NCI-H1105 (cell line): Measurements from ENCODE around the gene MYO18B.
"Not testable (repeated sequence)": the region's sequence is repeated elsewhere in the genome, so short reads cannot be mapped to it uniquely, and the experiment has no call there.

Experiments
- DNase-seq: peaks from one replicate; lab custom pipeline; 2025; lab: John Stamatoyannopoulos, UW

The MYO18B gene

GRCh38 chr22:25741692-25742626 is at the start of gene MYO18B:
Gene MYO18B, plus strand, starts transcription at chr22:25742188. Its CDS starts 18,905 bp downstream, at chr22:25761093.
- no peak for DNase-seq

DNA sequence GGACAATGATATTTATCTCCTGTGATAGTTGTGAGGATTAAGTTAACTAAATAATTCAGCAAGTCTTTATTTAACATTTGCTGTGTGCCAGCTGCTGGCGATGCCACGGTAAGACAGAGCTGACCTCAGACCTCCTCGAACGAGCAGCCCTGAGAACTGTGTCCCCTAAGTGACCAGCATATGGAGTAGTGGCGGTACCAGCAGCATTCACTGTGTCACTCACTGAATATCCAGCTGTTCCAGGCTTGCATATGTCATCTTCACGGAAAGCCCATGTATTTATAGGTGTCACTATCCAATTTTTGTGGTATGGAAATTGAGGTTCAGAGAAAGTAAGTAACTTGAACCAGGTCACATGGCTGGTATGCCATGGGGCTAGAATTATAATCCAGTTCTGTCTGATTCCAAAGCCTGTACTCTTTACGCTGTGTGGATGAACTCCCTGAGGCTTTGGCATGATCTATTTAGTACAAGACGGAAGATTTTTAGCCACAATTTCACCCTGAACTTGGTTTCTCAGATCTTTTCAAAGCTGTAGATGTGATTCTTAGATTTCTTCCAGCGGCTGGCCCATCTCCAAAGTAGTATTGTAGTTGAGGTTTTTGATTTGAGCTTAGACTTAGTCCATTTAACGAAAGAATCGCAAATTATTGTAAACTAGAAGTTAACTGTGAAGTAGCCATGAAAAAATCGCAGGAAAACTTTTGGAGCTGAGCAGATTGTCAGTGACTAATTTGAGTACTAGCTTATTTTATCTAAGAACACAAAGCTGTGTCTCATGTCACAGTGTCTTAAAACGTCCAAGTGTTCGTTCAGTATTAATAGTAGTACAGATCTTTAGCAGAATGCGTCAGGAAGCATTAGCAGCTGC is 49.4 kb upstream of the MYO18B start:
- no peak for DNase-seq

DNA sequence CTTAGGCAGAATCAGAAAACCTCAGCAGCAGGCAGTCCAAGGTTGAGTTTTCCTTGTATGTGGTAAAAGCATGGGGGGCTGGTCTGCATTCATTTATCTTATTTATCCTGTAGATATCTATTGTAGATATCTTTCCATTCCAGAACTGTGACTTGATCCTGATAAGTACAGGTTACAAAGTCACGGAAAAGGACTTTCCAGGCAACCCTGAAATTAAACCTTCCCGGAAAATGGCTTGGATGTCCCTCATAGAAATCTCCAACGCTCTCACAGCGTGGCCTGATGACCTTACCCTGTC is 48.8 kb upstream of the MYO18B start:
- no peak for DNase-seq

DNA sequence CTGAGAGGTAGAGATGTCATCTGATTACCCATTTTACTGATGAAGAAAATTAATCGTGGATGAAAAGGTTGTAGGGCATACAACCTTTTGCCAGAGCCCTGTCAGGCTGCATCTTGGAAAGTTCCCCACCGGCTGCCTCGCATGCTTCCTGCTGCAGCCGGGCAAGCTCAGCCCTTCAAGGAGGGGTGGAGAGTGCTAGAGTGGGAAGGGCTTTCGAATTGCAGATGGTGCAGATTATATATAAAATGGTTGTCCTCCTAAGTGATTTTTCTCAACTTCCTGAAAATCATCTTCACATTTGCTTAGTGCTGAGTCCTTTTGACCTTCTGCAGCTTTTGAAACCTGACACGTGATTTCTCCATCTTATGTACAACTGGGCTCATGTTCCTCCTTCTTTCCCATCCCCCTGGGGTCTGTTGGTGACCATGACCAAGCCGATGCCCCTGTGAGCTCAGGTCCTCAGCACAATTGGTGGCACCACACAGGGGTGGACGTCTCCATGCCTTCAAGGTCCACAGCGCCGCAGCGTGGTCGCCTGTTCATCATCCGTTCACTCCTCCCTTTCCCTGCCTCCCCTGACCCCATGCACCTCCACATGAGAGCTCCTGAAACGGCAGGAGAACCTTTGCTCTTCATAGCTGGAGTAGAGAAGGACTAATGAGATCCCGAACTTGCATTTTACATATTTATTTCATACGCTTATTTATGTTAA is 47.6 kb upstream of the MYO18B start:
- DNase-seq: no peak

DNA sequence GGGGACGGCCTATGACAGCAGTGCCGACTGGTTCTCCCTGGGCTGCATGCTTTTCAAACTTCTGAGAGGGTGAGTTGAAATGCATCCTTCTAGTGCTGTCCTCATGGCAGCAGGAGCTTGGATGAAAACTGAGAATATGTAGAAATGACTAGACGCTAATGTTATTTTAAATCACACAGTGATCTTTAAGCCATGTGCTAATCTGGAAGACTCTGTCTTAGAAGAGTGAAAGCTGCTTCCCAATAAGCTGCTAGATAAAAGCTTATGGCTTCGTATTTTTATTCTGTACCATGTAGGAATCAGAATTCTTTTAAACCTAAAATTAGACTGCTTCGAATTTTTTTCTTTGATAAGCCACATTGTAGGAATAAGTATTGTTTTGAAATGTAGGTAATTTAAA is 46.8 kb upstream of the MYO18B start:
- DNase-seq: no peak

DNA sequence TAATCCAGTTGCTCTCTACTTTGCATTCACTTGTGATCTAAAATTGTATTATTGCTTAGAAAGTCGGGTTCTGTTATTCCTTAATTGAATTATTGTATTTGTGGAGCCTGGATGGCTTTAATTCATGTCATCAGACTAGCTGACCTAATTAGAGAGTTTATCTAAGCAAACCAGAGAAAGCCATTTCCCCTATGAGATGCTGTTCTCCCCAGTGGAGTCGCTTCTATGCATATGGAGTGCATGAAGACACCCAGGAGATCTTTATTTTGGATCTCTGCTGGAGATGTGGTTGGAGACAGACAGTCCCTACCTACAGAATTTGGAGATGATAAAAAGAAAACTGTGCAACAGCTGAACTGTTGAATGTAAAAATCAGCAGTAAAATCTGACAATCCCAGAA is 45.2 kb upstream of the MYO18B start:
- no peak for DNase-seq

- no peak for DNase-seq
These were observed 44.8 kb upstream of the MYO18B start for GRCh38 chr22:25697181-25697664.

DNA sequence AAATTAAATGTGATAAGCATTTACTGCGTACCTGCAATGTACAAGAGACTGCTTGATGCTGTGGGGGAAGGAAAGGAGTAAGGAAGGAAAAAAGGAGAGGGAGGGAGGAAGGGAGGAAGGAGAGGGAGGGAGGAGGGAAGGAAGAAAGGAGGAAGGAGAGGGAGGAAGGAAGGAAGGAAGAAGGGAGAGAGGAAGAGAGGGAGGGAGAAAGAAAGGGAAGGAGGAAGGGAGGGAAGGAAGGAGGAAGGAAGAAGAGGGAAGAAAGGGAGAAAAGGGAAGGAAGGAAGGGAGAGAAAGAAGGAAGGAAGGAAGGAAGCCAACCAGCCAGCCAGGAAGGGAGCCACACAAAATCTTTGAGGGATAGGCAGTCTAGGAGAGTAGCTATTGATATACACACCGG is 44.0 kb upstream of the MYO18B start:
- no peak for DNase-seq

DNA sequence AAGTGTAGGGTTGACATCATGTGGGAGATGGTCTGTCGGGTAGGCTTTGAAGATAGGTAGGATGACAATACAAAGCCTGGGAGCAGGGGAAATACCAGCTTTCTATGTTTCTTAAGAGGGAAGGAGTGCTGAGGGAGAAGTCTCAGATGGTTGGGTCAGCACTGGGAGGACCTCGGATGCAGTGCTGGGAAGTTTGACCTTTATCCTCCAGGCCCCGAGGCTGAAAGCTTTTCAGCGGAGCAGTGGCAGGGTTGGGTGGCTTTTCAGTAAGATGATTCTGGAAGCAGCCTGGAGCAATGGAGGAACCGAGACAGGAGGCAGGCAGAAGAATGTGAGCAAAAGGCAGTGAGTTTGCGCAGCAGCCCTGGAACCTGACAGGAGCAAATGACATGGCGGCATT is 43.5 kb upstream of the MYO18B start:
- DNase-seq: no peak

- no peak for DNase-seq
These were observed 43.0 kb upstream of the MYO18B start for GRCh38 chr22:25698978-25699377.

- no peak for DNase-seq
These were observed 40.8 kb upstream of the MYO18B start for GRCh38 chr22:25701056-25701780.

GRCh38 chr22:25702040-25702439 is 39.9 kb upstream of the MYO18B start:
- peak; percentile 5 for DNase-seq

GRCh38 chr22:25702571-25703167 is 39.3 kb upstream of the MYO18B start:
- DNase-seq: no peak

GRCh38 chr22:25704701-25705100 is 37.3 kb upstream of the MYO18B start:
- DNase-seq: no peak

GRCh38 chr22:25706197-25706596 is 35.8 kb upstream of the MYO18B start:
- DNase-seq: no peak

DNA sequence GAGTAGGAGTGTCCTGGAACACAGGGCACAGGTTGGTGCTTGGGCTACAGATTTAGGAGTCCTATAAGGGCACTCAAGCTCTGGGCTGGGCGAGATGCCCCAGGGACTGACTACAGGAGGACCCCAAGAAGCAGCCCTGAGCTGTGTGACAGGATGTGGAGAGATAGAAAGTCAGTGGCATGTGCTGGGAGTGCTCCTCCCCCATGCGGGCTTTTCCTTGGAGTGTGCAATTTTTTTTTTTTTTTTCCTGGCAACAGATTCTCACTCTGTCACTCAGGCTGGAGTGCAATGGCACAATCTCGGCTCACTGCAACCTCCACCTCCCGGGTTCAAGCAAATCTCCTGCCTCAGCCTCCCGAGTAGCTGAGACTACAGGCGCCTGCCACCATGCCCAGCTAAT is 33.6 kb upstream of the MYO18B start:
- not testable (repeated sequence) for DNase-seq

GRCh38 chr22:25709758-25710157 is 32.2 kb upstream of the MYO18B start:
- DNase-seq: no peak

GRCh38 chr22:25710501-25710900 is 31.5 kb upstream of the MYO18B start:
- DNase-seq: no peak

- no peak for DNase-seq
These were observed 30.5 kb upstream of the MYO18B start for GRCh38 chr22:25711491-25711890.

DNA sequence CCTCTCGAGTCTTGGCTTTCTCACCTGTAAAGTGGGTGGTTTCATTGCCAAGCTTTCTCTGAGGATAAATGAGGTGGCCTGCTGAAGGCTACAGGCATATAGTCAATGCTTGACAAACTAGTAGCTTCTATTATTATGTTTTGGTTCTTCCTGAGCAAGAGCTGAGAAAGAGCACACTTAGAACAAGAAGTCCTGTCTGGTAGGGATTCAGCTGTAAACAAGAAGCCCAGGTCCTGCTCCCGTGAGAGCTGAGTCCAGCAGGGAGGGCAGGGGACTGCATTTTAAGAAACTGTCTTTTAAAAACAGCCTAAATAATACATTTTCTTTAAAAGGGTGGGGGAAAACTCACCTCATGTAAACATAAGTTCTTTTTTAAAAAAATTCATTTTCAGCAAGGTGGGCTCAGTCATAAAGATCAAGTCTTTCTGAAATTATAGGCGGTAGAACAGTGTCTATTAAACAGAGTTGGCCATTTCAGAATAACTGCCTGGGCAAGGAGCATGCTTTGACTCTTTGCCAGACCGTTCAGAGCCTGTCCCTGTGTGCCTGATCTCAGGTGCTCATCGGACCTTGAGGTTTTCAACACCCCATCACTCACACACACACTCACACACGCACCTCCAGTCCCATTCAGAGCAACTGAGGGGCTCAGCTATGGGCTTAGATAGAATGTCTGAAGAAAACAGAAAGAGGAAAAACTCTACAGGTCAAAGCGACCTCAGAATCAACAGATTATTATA is 29.2 kb upstream of the MYO18B start:
- no peak for DNase-seq

DNA sequence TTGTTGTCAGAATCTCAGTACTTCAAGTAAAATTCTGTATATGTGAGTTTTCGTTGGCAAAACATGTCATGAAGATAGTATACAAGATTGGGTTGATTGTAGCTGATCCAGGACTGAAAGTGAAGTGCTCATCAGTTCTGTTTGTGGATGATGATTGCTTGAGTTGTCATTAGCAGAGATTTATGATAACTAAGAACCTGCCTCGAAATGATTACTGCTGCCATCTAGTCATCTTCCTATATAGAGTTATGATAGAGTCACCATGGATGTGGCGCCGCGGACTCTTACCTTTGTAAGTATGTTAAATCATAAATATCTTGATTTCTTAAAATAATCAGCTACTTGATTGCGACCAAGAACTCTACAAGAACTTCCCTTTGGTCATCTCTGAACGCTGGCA is 27.9 kb upstream of the MYO18B start:
- no peak for DNase-seq
